K562 (cell line): ENCODE measurements around the gene TMSB4Y. TPM values are rescaled to one million over a fixed set of nuclear protein-coding genes. Genes with fewer than 3 reads are reported as not detected.

ENCODE experiments used
- ATAC-seq: fragments of 200-7000 bp; cut with Tn5 transposase; 3 replicates; pipeline ENCODE4 v1.9.1; 2020; ENCODE audit warnings: moderate library complexity
- BruUV-seq: library from RNA; stranded (reverse); fragments of 400-500 nt; replicated peaks from 2 replicates; lab custom pipeline; 2021; lab: Mats Ljungman, UMichigan
- CTCF ChIA-PET: fragments of 300-600 bp; formaldehyde crosslinking; extraction: SDS; loops from one replicate; lab custom pipeline; 2021; ENCODE audit warnings: low intra/inter-chr PET ratio; lab: Yijun Ruan, JAX
- POLR2A ChIA-PET: fragments of 300-600, 350-650 bp; sonication (Branson Sonifier 250); formaldehyde crosslinking; extraction: SDS; loops from one replicate; lab custom pipeline; 2021; ENCODE audit warnings: antibody characterized with exemption, inconsistent platforms; lab: Yijun Ruan, JAX
- DNase-seq, 4 experiments: peaks; one replicate each; pipeline versions ENCODE4 v3.0.0 to v3.0.0-alpha.2; 2011 to 2018; ENCODE audit warnings: low spot score in 3 of 4, mixed read lengths in 3 of 4; ENCODE audit errors: extremely low read depth in 1 of 4
- FAIRE-seq: peaks from 2 replicates; lab custom pipeline; 2011; peaks lifted over from hg19 to GRCh38; lab: Jason Lieb, UNC
- H2AFZ ChIP-seq: 2 replicates; pipeline ENCODE4 v1.6.0; 2011; ENCODE audit warnings: low read depth, low read length, control low read depth, inconsistent platforms
- H3K27ac ChIP-seq: fragments of 200-600 bp; 3 replicates; pipeline ENCODE4 v1.8.0; 2011; ENCODE audit warnings: low read depth, mild to moderate bottlenecking, control low read depth, inconsistent platforms, low read length, moderate library complexity, mixed read lengths; ENCODE audit errors: extremely low read depth
- H3K27me3 ChIP-seq, 2 experiments: fragments of 300-600 bp in 1 of 2; 2 replicates in 1 of 2; 3 replicates in 1 of 2; pipeline versions ENCODE4 v1.6.0 to v1.8.0; 2011; ENCODE audit warnings: inconsistent platforms in 2 of 2, low read length in 2 of 2, mild to moderate bottlenecking in 1 of 2, mixed read lengths in 1 of 2, moderate library complexity in 1 of 2; ENCODE audit not compliant: control insufficient read depth in 2 of 2, insufficient read depth in 2 of 2
- H3K36me3 ChIP-seq: fragments of 300-600 bp; 3 replicates; pipeline ENCODE4 v1.8.0; 2011; ENCODE audit warnings: mild to moderate bottlenecking, low read length, inconsistent platforms; ENCODE audit not compliant: control insufficient read depth, insufficient read depth
- H3K4me1 ChIP-seq, 2 experiments: fragments of 200-600 bp in 1 of 2; replicated peaks in 1 of 2; 2 replicates in 1 of 2; 3 replicates in 1 of 2; pipeline versions ENCODE4 v1.5.1 to v1.8.0; 2011; ENCODE audit warnings: inconsistent platforms in 2 of 2, low read length in 2 of 2, mild to moderate bottlenecking in 1 of 2, mixed read lengths in 1 of 2, moderate library complexity in 1 of 2; ENCODE audit not compliant: control insufficient read depth in 2 of 2, insufficient read depth in 2 of 2
- H3K4me2 ChIP-seq: 2 replicates; pipeline ENCODE4 v1.6.1; 2011; ENCODE audit warnings: low read length, control low read depth, inconsistent platforms, mixed read lengths; ENCODE audit not compliant: insufficient read depth
- H3K4me3 ChIP-seq: fragments of 200-600 bp; sonication (generic), shearing (Covaris generic); 2 replicates; pipeline ENCODE4 v1.5.1; 2016; ENCODE audit warnings: control low read depth, inconsistent platforms
- H3K79me2 ChIP-seq: fragments of 200-600 bp; 3 replicates; pipeline ENCODE4 v1.8.0; 2011; ENCODE audit warnings: low read length, inconsistent platforms; ENCODE audit not compliant: control insufficient read depth, insufficient read depth
- H3K9ac ChIP-seq, 2 experiments: 2 replicates each; pipeline versions ENCODE4 v1.6.0 to v1.6.1; 2011; ENCODE audit warnings: low read depth in 2 of 2, low read length in 2 of 2, control low read depth in 1 of 2, inconsistent platforms in 1 of 2, mild to moderate bottlenecking in 1 of 2, mixed read lengths in 1 of 2; ENCODE audit not compliant: insufficient read depth in 1 of 2
- H3K9me1 ChIP-seq: one replicate; pipeline ENCODE4 v1.6.0; 2011; ENCODE audit warnings: inconsistent platforms, mild to moderate bottlenecking, low read length, moderate library complexity; ENCODE audit not compliant: control insufficient read depth, insufficient read depth
- H3K9me3 ChIP-seq: replicated peaks from 2 replicates; pipeline ENCODE4 v1.5.1; 2011; ENCODE audit warnings: low read depth, low read length, inconsistent platforms; ENCODE audit not compliant: control insufficient read depth, insufficient read depth
- H4K20me1 ChIP-seq: replicated peaks from 2 replicates; pipeline ENCODE4 v1.6.1; 2011; ENCODE audit warnings: low read length, inconsistent platforms, mixed read lengths; ENCODE audit not compliant: control insufficient read depth, insufficient read depth
- CEBPG ChIP-seq, 3 experiments: fragments of 200-800 bp in 1 of 3; sonication (Bioruptor generic) in 1 of 3; sonication (generic) in 1 of 3; formaldehyde crosslinking in 1 of 3; IDR thresholded peaks in 2 of 3; conservative IDR thresholded peaks in 1 of 3; 2 replicates each; pipeline versions ENCODE4 v1.6.1 to v1.8.0; 2016 to 2022; ENCODE audit warnings: missing compliant biosample characterization in 2 of 3, missing genetic modification characterization in 2 of 3, mild to moderate bottlenecking in 1 of 3, missing genetic modification reagents in 1 of 3
- CHCHD3 ChIP-seq: fragments of 250-450 bp; sonication (Bioruptor Pico); IDR thresholded peaks from 2 replicates; pipeline ENCODE4 v2.1.2; 2022; ENCODE audit warnings: mild to moderate bottlenecking
- JUN ChIP-seq, 2 experiments: sonication (generic) in 1 of 2; formaldehyde crosslinking in 1 of 2; IDR thresholded peaks; 2 replicates each; pipeline versions ENCODE4 v1.6.1 to v1.8.0; 2012 to 2022; ENCODE audit warnings: borderline replicate concordance in 2 of 2, mild to moderate bottlenecking in 2 of 2, improper control_type of control experiment in 1 of 2, low read depth in 1 of 2, low read length in 1 of 2, missing genetic modification reagents in 1 of 2
- KDM5B ChIP-seq: fragments of 200-600 bp; sonication (generic); IDR thresholded peaks from 2 replicates; pipeline ENCODE4 v1.6.1; 2012; ENCODE audit warnings: low read depth, mild to moderate bottlenecking, moderate library complexity, low read length, control low read depth, inconsistent platforms; ENCODE audit not compliant: insufficient replicate concordance
- NR2C1 ChIP-seq, 2 experiments: fragments of 450-650 bp; IDR thresholded peaks; 2 replicates each; pipeline ENCODE4 v1.6.1; 2017; ENCODE audit warnings: mild to moderate bottlenecking in 2 of 2, antibody characterized with exemption in 1 of 2, inconsistent platforms in 1 of 2, missing compliant biosample characterization in 1 of 2, missing genetic modification characterization in 1 of 2
- PHB2 ChIP-seq: fragments of 450-650 bp; IDR thresholded peaks from 2 replicates; pipeline ENCODE4 v1.6.1; 2017; ENCODE audit warnings: low read depth
- SETDB1 ChIP-seq: IDR thresholded peaks from one replicate; pipeline ENCODE4 v1.6.1; 2012; ENCODE audit warnings: low read length, control low read depth, inconsistent platforms
- SMC3 ChIP-seq: conservative IDR thresholded peaks from 2 replicates; pipeline ENCODE4 v1.6.1; 2011; ENCODE audit warnings: low read depth, low read length, improper control_type of control experiment; ENCODE audit not compliant: insufficient read depth
- SRSF7 ChIP-seq: fragments of 200-400 bp; formaldehyde crosslinking; optimal IDR thresholded peaks from 2 replicates; pipeline ENCODE3; 2017; ENCODE audit warnings: mild to moderate bottlenecking, low read depth, low read length
- ZNF224 ChIP-seq: sonication (generic); formaldehyde crosslinking; IDR thresholded peaks from 2 replicates; pipeline ENCODE4 v1.8.0; 2022; ENCODE audit warnings: mild to moderate bottlenecking, missing genetic modification reagents
- ZNF239 ChIP-seq: fragments of 250-450 bp; sonication (Bioruptor Pico); IDR thresholded peaks from 2 replicates; pipeline ENCODE4 v1.4.0; 2020; ENCODE audit warnings: mild to moderate bottlenecking
- ZNF77 ChIP-seq: fragments of 250-450 bp; sonication (Bioruptor Pico); IDR thresholded peaks from 2 replicates; pipeline ENCODE4 v1.5.0; 2020
- WGBS: fragments of 100-300 bp; shearing (Covaris generic); methylation state at CpG from one replicate; pipeline ENCODE4 v1.1.6; 2016; ENCODE audit warnings: low coverage, mixed read lengths; ENCODE audit not compliant: insufficient coverage; ENCODE audit errors: missing lambda C conversion rate; 5-methylcytosine and 5-hydroxymethylcytosine counted together
- in situ Hi-C: fragments of 300-500 bp; cut with MboI; formaldehyde crosslinking; loops from 4 replicates; pipeline ENCODE4 v1.15.0; 2018; ENCODE audit warnings: inconsistent platforms, mixed read lengths
- intact Hi-C: fragments of 100-400 bp; cut with micrococcal nuclease; formaldehyde crosslinking; loops from 2 replicates; pipeline ENCODE4 v1.14.2; 2022
- polyA plus RNA-seq, 8 experiments: library from polyadenylated mRNA; depleted of rRNA in 4 of 8; stranded (reverse) in 5 of 8; unstranded in 3 of 8; fragments of >200 nt; fragmentation: Nextera tagmentation in 2 of 8; fragmentation: Illumina TruSeq in 1 of 8; extraction: Ambion mirVana in 2 of 8; extraction: Trizol in 1 of 8; gene quantifications; 2 replicates each; pipeline versions ENCODE4 v1.2.1 to v1.2.3, GENCODE V29; 2011 to 2014; ENCODE audit warnings: inconsistent platforms in 1 of 8, missing spikeins in 1 of 8
- total RNA-seq, 7 experiments: library from RNA; depleted of rRNA in 6 of 7; stranded (reverse); fragments of >200 nt in 6 of 7; fragmentation: Illumina TruSeq in 2 of 7; extraction: Trizol in 2 of 7; gene quantifications; 2 replicates each; pipeline versions ENCODE4 v1.2.1 to v1.2.3, GENCODE V29; 2011 to 2021; ENCODE audit warnings: low replicate concordance in 1 of 7
- TF ChIP-seq, protein P1 (sequence below): sonication (generic); formaldehyde crosslinking; IDR thresholded peaks from 2 replicates; pipeline ENCODE4 v1.8.0; 2022; ENCODE audit warnings: mild to moderate bottlenecking, missing genetic modification reagents
- TF ChIP-seq, protein P2 (sequence below): fragments of 250-450 bp; sonication (Bioruptor Pico); IDR thresholded peaks from 2 replicates; pipeline ENCODE4 v1.8.0; 2022; ENCODE audit warnings: inconsistent platforms, mild to moderate bottlenecking, moderate library complexity, borderline replicate concordance

TMSB4Y gene
- total and polyA plus RNA-seq, 9 of the 15 experiments (the other 6 are each of a cell fraction or from before 2014, with no cell fraction given), result not detected

DNA sequence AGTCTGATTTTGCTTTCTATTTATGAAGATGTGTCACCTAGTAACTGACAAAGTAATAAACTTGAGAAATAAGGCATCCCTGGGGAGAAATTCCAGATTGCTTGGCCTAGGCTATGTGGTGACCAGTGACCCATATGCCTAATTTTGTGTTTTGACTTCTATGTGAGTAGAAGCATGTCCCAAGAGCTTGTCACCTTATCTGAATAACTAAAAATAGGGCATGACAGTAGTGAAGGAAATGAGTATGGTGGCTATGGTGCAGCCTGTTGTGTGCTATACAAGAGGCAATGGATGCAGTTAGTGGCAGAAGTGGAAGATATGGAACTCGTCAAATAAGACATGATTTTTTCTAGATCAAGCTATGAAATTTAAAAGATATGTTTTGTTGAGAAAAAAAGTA, 15.3 kb downstream of the TMSB4Y start:
- no peak overlapping the region for H3K4me3 ChIP-seq
- TF ChIP-seq SRSF7, result no peak
- no peak for TF ChIP-seq CHCHD3
- TF ChIP-seq SMC3, result no peak
- TF ChIP-seq KDM5B, result no peak
- TF ChIP-seq ZNF239 (CRISPR knock-in tag), result no peak
- TF ChIP-seq NR2C1 (IDR thresholded peaks at IDR 0.05), result no peak
- TF ChIP-seq NR2C1 (tag; IDR thresholded peaks at IDR 0.05), result no peak
- no peak for TF ChIP-seq SETDB1
- no peaks in the 10 kb centered on the region for H3K4me1 ChIP-seq
- ChIA-PET CTCF (no interaction called here), POLR2A (no interaction called here)
- ATAC-seq, result no peak
- H3K9me3 ChIP-seq, result no peaks in the 10 kb centered on the region
- no peak overlapping the region for H3K4me2 ChIP-seq
- H3K9me1 ChIP-seq, result no peaks in the 10 kb centered on the region
- H3K27me3 ChIP-seq, result no peaks in the 10 kb centered on the region
- no peaks in the 10 kb centered on the region for H4K20me1 ChIP-seq
- no peak for DNase-seq
- H3K9ac ChIP-seq, result no peak overlapping the region
- in situ Hi-C loops (no loop called here), intact Hi-C loops (no loop called here)
- WGBS, result no CpG with 5 or more reads among the region's 1 CpG
- no peak overlapping the region for H2AFZ ChIP-seq
- no peak overlapping the region for H3K27ac ChIP-seq
- BruUV-seq, result no TSS peak
- no peaks in the 10 kb centered on the region for H3K79me2 ChIP-seq
- no peaks in the 10 kb centered on the region for H3K36me3 ChIP-seq
- no peak for FAIRE-seq

GRCh38 chrY:13729517-13729916, 25.8 kb downstream of the TMSB4Y start:
- no peaks in the 10 kb centered on the region for H3K9me3 ChIP-seq
- no peak overlapping the region for H3K4me2 ChIP-seq
- no peaks in the 10 kb centered on the region for H3K27me3 ChIP-seq
- ATAC-seq (no peak), FAIRE-seq (no peak), DNase-seq (no peak)
- intact Hi-C loops, result no loop called here
- H3K79me2 ChIP-seq, result no peaks in the 10 kb centered on the region
- no CpG with 5 or more reads among the region's 6 CpGs for WGBS
- H3K4me3 ChIP-seq, result no peak overlapping the region
- H3K4me1 ChIP-seq, result no peaks in the 10 kb centered on the region
- no peaks in the 10 kb centered on the region for H3K36me3 ChIP-seq
- CTCF ChIA-PET, result no interaction called here
- BruUV-seq, result no TSS peak
- H3K9ac ChIP-seq, result no peak overlapping the region
- POLR2A ChIA-PET, result no interaction called here
- no peak overlapping the region for H3K27ac ChIP-seq
- in situ Hi-C loops, result no loop called here
- H3K9me1 ChIP-seq, result no peaks in the 10 kb centered on the region
- no peak overlapping the region for H2AFZ ChIP-seq
- no peaks in the 10 kb centered on the region for H4K20me1 ChIP-seq
- TF ChIP-seq, protein P1, sequence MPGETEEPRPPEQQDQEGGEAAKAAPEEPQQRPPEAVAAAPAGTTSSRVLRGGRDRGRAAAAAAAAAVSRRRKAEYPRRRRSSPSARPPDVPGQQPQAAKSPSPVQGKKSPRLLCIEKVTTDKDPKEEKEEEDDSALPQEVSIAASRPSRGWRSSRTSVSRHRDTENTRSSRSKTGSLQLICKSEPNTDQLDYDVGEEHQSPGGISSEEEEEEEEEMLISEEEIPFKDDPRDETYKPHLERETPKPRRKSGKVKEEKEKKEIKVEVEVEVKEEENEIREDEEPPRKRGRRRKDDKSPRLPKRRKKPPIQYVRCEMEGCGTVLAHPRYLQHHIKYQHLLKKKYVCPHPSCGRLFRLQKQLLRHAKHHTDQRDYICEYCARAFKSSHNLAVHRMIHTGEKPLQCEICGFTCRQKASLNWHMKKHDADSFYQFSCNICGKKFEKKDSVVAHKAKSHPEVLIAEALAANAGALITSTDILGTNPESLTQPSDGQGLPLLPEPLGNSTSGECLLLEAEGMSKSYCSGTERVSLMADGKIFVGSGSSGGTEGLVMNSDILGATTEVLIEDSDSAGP (CRISPR knock-in tag), result no peak
- TF ChIP-seq PHB2 (no peak), CEBPG (CRISPR knock-in tag; IDR thresholded peaks at IDR 0.05) (no peak), CEBPG (tag; conservative IDR thresholded peaks at IDR 0.05 in 1 of 2, IDR thresholded peaks at IDR 0.05 in 1 of 2) (no peak), ZNF224 (CRISPR knock-in tag) (no peak), ZNF77 (no peak), JUN (IDR thresholded peaks at IDR 0.05; ENCODE audit: borderline replicate concordance, low read depth, low read length) (no peak), JUN (CRISPR knock-in tag; IDR thresholded peaks at IDR 0.05; ENCODE audit: borderline replicate concordance) (no peak)
- TF ChIP-seq, protein P2, sequence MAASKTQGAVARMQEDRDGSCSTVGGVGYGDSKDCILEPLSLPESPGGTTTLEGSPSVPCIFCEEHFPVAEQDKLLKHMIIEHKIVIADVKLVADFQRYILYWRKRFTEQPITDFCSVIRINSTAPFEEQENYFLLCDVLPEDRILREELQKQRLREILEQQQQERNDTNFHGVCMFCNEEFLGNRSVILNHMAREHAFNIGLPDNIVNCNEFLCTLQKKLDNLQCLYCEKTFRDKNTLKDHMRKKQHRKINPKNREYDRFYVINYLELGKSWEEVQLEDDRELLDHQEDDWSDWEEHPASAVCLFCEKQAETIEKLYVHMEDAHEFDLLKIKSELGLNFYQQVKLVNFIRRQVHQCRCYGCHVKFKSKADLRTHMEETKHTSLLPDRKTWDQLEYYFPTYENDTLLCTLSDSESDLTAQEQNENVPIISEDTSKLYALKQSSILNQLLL (CRISPR knock-in tag), result no peak
